Measurements from ENCODE around the gene COL1A2. TPM values are rescaled to one million over a fixed set of nuclear protein-coding genes. Genes with fewer than 3 reads are reported as not detected.

Gene COL1A2
- total RNA-seq, 1 donor: 2,828 TPM

GRCh38 chr7:94367949-94368348 lies 26.7 kb upstream of the COL1A2 start:
- TF ChIP-seq CTCF (IDR thresholded peaks at IDR 0.05; ENCODE audit: insufficient read depth, low read depth, low read length): no peak
- H3K4me3 ChIP-seq (ENCODE audit: low read depth, low read length): no peak overlapping the region
- DNase-seq (ENCODE audit: low read depth): no peak

GRCh38 chr7:94368371-94368791 lies 26.3 kb upstream of the COL1A2 start:
- no peak overlapping the region for H3K4me3 ChIP-seq (ENCODE audit: low read depth, low read length)
- no peak for TF ChIP-seq CTCF (IDR thresholded peaks at IDR 0.05; ENCODE audit: insufficient read depth, low read depth, low read length)
- DNase-seq (ENCODE audit: low read depth): peak; percentile 94

- peak overlapping the region; percentile 55 for H3K4me3 ChIP-seq (ENCODE audit: low read depth, low read length)
- DNase-seq (ENCODE audit: low read depth): peak; percentile 89
- peak; percentile 19 for TF ChIP-seq CTCF (IDR thresholded peaks at IDR 0.05; ENCODE audit: insufficient read depth, low read depth, low read length)
These were observed 20.5 kb upstream of the COL1A2 start for GRCh38 chr7:94374231-94374630.

- no peak for TF ChIP-seq CTCF (IDR thresholded peaks at IDR 0.05; ENCODE audit: insufficient read depth, low read depth, low read length)
- peak overlapping the region; percentile 55 for H3K4me3 ChIP-seq (ENCODE audit: low read depth, low read length)
- peak; percentile 98 for DNase-seq (ENCODE audit: low read depth)
These were observed 19.8 kb upstream of the COL1A2 start for GRCh38 chr7:94374721-94375566.

GRCh38 chr7:94375691-94376090 lies 19.0 kb upstream of the COL1A2 start:
- no peak for TF ChIP-seq CTCF (IDR thresholded peaks at IDR 0.05; ENCODE audit: insufficient read depth, low read depth, low read length)
- peak; percentile 99 for DNase-seq (ENCODE audit: low read depth)
- peak overlapping the region; percentile 55 for H3K4me3 ChIP-seq (ENCODE audit: low read depth, low read length)

- no peak for TF ChIP-seq CTCF (IDR thresholded peaks at IDR 0.05; ENCODE audit: insufficient read depth, low read depth, low read length)
- no peak overlapping the region for H3K4me3 ChIP-seq (ENCODE audit: low read depth, low read length)
- no peak for DNase-seq (ENCODE audit: low read depth)
These were observed 18.4 kb upstream of the COL1A2 start for GRCh38 chr7:94376281-94376680.

Data from fibroblast of villous mesenchyme (primary cell).